ENCODE results near the gene BTRC. TPM values are rescaled to one million over a fixed set of nuclear protein-coding genes. Genes with fewer than 3 reads are reported as not detected.

Gene BTRC
- total RNA-seq, 1 experiment from 2014 or later: 22.4 TPM

DNA sequence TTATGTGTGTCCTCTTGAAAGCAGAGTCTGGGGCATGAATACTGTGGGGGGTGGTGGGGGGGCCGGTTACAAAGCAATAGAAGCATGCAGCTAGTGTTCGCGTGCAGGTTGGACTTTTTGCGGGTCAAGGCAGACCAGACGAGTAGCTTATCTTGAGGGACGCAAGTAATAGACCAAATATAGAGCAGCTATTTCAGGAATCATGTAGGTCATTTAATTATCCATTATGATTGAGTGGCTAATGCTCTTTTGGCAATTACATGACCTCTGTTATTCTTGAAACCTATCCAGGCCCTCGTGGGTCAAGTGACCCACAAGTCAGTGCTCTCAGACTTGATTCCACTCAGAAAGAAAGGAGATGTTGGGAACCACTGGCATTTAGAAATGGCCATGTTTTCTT, 93.0 kb downstream of the BTRC start:
- ATAC-seq (no peak), DNase-seq (ENCODE audit: low spot score) (no peak)
- ChIA-PET POLR2A (no interaction called here), CTCF (interaction anchor here (0.6 to 3.5 kb wide), 8 partner anchors 20 to 305 kb away, joined by 3 to 37 read pairs (median 4); no protein-coding TSS in a partner anchor)
- H3K36me3 Mint-ChIP-seq: no peaks in the 10 kb centered on the region
- no peaks in the 10 kb centered on the region for H3K9me3 Mint-ChIP-seq
- H3K4me1 Mint-ChIP-seq: peaks cover 21% of the 10 kb centered on the region
- H3K27ac Mint-ChIP-seq: no peak overlapping the region
- H3K4me3 Mint-ChIP-seq: no peak overlapping the region
- TF ChIP-seq HMGA2 (CRISPR knock-in tag; IDR thresholded peaks at IDR 0.05) (no peak), TCF7 (CRISPR knock-in tag; IDR thresholded peaks at IDR 0.05; ENCODE audit: low read depth) (no peak), ZNF121 (CRISPR knock-in tag; IDR thresholded peaks at IDR 0.05) (no peak)
- TF ChIP-seq, protein P1, sequence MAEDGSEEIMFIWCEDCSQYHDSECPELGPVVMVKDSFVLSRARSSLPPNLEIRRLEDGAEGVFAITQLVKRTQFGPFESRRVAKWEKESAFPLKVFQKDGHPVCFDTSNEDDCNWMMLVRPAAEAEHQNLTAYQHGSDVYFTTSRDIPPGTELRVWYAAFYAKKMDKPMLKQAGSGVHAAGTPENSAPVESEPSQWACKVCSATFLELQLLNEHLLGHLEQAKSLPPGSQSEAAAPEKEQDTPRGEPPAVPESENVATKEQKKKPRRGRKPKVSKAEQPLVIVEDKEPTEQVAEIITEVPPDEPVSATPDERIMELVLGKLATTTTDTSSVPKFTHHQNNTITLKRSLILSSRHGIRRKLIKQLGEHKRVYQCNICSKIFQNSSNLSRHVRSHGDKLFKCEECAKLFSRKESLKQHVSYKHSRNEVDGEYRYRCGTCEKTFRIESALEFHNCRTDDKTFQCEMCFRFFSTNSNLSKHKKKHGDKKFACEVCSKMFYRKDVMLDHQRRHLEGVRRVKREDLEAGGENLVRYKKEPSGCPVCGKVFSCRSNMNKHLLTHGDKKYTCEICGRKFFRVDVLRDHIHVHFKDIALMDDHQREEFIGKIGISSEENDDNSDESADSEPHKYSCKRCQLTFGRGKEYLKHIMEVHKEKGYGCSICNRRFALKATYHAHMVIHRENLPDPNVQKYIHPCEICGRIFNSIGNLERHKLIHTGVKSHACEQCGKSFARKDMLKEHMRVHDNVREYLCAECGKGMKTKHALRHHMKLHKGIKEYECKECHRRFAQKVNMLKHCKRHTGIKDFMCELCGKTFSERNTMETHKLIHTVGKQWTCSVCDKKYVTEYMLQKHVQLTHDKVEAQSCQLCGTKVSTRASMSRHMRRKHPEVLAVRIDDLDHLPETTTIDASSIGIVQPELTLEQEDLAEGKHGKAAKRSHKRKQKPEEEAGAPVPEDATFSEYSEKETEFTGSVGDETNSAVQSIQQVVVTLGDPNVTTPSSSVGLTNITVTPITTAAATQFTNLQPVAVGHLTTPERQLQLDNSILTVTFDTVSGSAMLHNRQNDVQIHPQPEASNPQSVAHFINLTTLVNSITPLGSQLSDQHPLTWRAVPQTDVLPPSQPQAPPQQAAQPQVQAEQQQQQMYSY (CRISPR knock-in tag; IDR thresholded peaks at IDR 0.05): no peak
- TF ChIP-seq, protein P2, sequence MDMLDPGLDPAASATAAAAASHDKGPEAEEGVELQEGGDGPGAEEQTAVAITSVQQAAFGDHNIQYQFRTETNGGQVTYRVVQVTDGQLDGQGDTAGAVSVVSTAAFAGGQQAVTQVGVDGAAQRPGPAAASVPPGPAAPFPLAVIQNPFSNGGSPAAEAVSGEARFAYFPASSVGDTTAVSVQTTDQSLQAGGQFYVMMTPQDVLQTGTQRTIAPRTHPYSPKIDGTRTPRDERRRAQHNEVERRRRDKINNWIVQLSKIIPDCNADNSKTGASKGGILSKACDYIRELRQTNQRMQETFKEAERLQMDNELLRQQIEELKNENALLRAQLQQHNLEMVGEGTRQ (CRISPR knock-in tag; IDR thresholded peaks at IDR 0.05): no peak
- TF ChIP-seq, protein P3, sequence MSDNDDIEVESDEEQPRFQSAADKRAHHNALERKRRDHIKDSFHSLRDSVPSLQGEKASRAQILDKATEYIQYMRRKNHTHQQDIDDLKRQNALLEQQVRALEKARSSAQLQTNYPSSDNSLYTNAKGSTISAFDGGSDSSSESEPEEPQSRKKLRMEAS (CRISPR knock-in tag; IDR thresholded peaks at IDR 0.05): no peak
- TF ChIP-seq, protein P4, sequence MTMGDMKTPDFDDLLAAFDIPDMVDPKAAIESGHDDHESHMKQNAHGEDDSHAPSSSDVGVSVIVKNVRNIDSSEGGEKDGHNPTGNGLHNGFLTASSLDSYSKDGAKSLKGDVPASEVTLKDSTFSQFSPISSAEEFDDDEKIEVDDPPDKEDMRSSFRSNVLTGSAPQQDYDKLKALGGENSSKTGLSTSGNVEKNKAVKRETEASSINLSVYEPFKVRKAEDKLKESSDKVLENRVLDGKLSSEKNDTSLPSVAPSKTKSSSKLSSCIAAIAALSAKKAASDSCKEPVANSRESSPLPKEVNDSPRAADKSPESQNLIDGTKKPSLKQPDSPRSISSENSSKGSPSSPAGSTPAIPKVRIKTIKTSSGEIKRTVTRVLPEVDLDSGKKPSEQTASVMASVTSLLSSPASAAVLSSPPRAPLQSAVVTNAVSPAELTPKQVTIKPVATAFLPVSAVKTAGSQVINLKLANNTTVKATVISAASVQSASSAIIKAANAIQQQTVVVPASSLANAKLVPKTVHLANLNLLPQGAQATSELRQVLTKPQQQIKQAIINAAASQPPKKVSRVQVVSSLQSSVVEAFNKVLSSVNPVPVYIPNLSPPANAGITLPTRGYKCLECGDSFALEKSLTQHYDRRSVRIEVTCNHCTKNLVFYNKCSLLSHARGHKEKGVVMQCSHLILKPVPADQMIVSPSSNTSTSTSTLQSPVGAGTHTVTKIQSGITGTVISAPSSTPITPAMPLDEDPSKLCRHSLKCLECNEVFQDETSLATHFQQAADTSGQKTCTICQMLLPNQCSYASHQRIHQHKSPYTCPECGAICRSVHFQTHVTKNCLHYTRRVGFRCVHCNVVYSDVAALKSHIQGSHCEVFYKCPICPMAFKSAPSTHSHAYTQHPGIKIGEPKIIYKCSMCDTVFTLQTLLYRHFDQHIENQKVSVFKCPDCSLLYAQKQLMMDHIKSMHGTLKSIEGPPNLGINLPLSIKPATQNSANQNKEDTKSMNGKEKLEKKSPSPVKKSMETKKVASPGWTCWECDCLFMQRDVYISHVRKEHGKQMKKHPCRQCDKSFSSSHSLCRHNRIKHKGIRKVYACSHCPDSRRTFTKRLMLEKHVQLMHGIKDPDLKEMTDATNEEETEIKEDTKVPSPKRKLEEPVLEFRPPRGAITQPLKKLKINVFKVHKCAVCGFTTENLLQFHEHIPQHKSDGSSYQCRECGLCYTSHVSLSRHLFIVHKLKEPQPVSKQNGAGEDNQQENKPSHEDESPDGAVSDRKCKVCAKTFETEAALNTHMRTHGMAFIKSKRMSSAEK (CRISPR knock-in tag; IDR thresholded peaks at IDR 0.05; ENCODE audit: borderline replicate concordance): no peak
- H3K27me3 Mint-ChIP-seq (ENCODE audit: low read depth): no peaks in the 10 kb centered on the region

DNA sequence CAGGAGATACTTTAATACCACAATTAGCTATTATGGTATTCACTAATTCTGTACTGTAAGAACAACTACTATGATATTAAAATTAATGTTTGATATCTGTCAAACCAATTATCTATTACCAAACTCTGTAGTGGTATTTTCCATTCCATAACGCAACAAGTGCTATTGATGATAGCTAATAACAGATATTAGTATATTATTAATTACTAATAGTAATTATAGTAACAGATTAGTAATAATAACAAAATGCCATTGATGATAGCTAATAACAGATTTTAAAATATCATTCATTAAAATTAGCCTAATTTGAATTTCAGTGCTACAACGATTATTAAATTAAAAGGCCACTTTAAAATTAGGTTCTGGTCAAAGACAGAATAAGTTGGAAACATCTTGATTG, 93.5 kb downstream of the BTRC start:
- Mint-ChIP-seq H3K36me3 (no peaks in the 10 kb centered on the region), H3K27ac (no peak overlapping the region), H3K9me3 (no peaks in the 10 kb centered on the region), H3K27me3 (ENCODE audit: low read depth) (no peaks in the 10 kb centered on the region), H3K4me1 (peaks cover 18% of the 10 kb centered on the region), H3K4me3 (no peak overlapping the region)
- ATAC-seq (no peak), DNase-seq (ENCODE audit: low spot score) (no peak)
- CTCF ChIA-PET: interaction anchor here (1.8 to 3.5 kb wide), 2 partner anchors 20 to 234 kb away, joined by 8 to 37 read pairs; no protein-coding TSS in a partner anchor
- POLR2A ChIA-PET: no interaction called here
- TF ChIP-seq ZNF138 (CRISPR knock-in tag; conservative IDR thresholded peaks at IDR 0.05): no peak
- TF ChIP-seq RORB (CRISPR knock-in tag; IDR thresholded peaks at IDR 0.05): no peak
- no peak for TF ChIP-seq SP1 (CRISPR knock-in tag; conservative IDR thresholded peaks at IDR 0.05)
- TF ChIP-seq NFYB (CRISPR knock-in tag; conservative IDR thresholded peaks at IDR 0.05; ENCODE audit: low read depth): no peak
- TF ChIP-seq CBFB (CRISPR knock-in tag; IDR thresholded peaks at IDR 0.05; ENCODE audit: low read depth): no peak
- no peak for TF ChIP-seq IRF2 (CRISPR knock-in tag; IDR thresholded peaks at IDR 0.05; ENCODE audit: borderline replicate concordance, low read depth)
- TF ChIP-seq, protein P5, sequence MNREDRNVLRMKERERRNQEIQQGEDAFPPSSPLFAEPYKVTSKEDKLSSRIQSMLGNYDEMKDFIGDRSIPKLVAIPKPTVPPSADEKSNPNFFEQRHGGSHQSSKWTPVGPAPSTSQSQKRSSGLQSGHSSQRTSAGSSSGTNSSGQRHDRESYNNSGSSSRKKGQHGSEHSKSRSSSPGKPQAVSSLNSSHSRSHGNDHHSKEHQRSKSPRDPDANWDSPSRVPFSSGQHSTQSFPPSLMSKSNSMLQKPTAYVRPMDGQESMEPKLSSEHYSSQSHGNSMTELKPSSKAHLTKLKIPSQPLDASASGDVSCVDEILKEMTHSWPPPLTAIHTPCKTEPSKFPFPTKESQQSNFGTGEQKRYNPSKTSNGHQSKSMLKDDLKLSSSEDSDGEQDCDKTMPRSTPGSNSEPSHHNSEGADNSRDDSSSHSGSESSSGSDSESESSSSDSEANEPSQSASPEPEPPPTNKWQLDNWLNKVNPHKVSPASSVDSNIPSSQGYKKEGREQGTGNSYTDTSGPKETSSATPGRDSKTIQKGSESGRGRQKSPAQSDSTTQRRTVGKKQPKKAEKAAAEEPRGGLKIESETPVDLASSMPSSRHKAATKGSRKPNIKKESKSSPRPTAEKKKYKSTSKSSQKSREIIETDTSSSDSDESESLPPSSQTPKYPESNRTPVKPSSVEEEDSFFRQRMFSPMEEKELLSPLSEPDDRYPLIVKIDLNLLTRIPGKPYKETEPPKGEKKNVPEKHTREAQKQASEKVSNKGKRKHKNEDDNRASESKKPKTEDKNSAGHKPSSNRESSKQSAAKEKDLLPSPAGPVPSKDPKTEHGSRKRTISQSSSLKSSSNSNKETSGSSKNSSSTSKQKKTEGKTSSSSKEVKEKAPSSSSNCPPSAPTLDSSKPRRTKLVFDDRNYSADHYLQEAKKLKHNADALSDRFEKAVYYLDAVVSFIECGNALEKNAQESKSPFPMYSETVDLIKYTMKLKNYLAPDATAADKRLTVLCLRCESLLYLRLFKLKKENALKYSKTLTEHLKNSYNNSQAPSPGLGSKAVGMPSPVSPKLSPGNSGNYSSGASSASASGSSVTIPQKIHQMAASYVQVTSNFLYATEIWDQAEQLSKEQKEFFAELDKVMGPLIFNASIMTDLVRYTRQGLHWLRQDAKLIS (CRISPR knock-in tag; IDR thresholded peaks at IDR 0.05; ENCODE audit: borderline replicate concordance): no peak
- TF ChIP-seq EMX1 (CRISPR knock-in tag; IDR thresholded peaks at IDR 0.05): no peak
- TF ChIP-seq, protein P2 (CRISPR knock-in tag; IDR thresholded peaks at IDR 0.05): no peak
- TF ChIP-seq, protein P4 (CRISPR knock-in tag; IDR thresholded peaks at IDR 0.05; ENCODE audit: borderline replicate concordance): no peak
- no peak for TF ChIP-seq TEAD4 (CRISPR knock-in tag; IDR thresholded peaks at IDR 0.05)
